AG10803 (cell line): ENCODE results near the gene FATE1.

Experiments used
- DNase-seq: peaks from one replicate; pipeline ENCODE4 v3.0.0; 2010; ENCODE audit warnings: low read depth
- H3K4me3 ChIP-seq: 2 replicates; pipeline ENCODE4 v1.5.1; 2011; ENCODE audit warnings: mild to moderate bottlenecking, low read length, control low read depth
- CTCF ChIP-seq: conservative IDR thresholded peaks from 2 replicates; pipeline ENCODE4 v1.5.1; 2011; ENCODE audit warnings: mild to moderate bottlenecking, low read length, control low read depth, inconsistent platforms

FATE1 gene

GRCh38 chrX:151704041-151704663, 11.7 kb upstream of the FATE1 start:
- DNase-seq = no peak
- no peak for TF ChIP-seq CTCF
- no peak overlapping the region for H3K4me3 ChIP-seq

- no peak overlapping the region for H3K4me3 ChIP-seq
- TF ChIP-seq CTCF = no peak
- DNase-seq = no peak
Measured at GRCh38 chrX:151708821-151709220, 7.0 kb upstream of the FATE1 start.

- no peak for TF ChIP-seq CTCF
- DNase-seq = peak; percentile 12
Measured at GRCh38 chrX:151710457-151710856, 5.4 kb upstream of the FATE1 start.

GRCh38 chrX:151711154-151711553, 4.7 kb upstream of the FATE1 start:
- TF ChIP-seq CTCF = no peak
- no peak for DNase-seq
- no peak overlapping the region for H3K4me3 ChIP-seq

More at GRCh38 chrX:151710457-151710856, 5.4 kb upstream of the FATE1 start:
- no peak overlapping the region for H3K4me3 ChIP-seq

GRCh38 chrX:151711787-151712186, 4.0 kb upstream of the FATE1 start:
- no peak for DNase-seq
- no peak overlapping the region for H3K4me3 ChIP-seq
- TF ChIP-seq CTCF = no peak

GRCh38 chrX:151712253-151712652, 3.6 kb upstream of the FATE1 start:
- TF ChIP-seq CTCF = no peak
- no peak for DNase-seq
- H3K4me3 ChIP-seq = no peak overlapping the region

GRCh38 chrX:151713849-151714248, 2.0 kb upstream of the FATE1 start:
- peak; percentile 47 for TF ChIP-seq CTCF
- no peak overlapping the region for H3K4me3 ChIP-seq
- no peak for DNase-seq
